ENCODE results near the gene ITGA4. TPM values are rescaled to one million over a fixed set of nuclear protein-coding genes. Genes with fewer than 3 reads are reported as not detected.

ITGA4 gene
- total and polyA plus RNA-seq, 2 experiments from 2014 or later: 0.39 to 0.44 TPM

- no peak for TF ChIP-seq CTCF (IDR thresholded peaks at IDR 0.05; ENCODE audit: low read depth, low read length)
Measured at GRCh38 chr2:181465676-181466375, 8.6 kb downstream of the ITGA4 start.

GRCh38 chr2:181466661-181467576 is 9.7 kb downstream of the ITGA4 start:
- H3K9me3 ChIP-seq (ENCODE audit: low read depth): no peaks in the 10 kb centered on the region
- peak; percentile 83 for TF ChIP-seq CTCF (IDR thresholded peaks at IDR 0.05; ENCODE audit: low read depth, low read length)
- no peaks in the 10 kb centered on the region for H3K36me3 ChIP-seq
- H3K27me3 ChIP-seq: peaks cover 11% of the 10 kb centered on the region
- H3K4me1 ChIP-seq (ENCODE audit: low read depth): peaks cover 17% of the 10 kb centered on the region
- no peak overlapping the region for H3K27ac ChIP-seq
- no peak overlapping the region for H3K4me3 ChIP-seq
- peak; percentile 65 to 76 for DNase-seq (ENCODE audit: low read depth in 1 of 2, low spot score in 1 of 2)

More at GRCh38 chr2:181465676-181466375, 8.6 kb downstream of the ITGA4 start:
- H3K4me3 ChIP-seq: no peak overlapping the region
- no peaks in the 10 kb centered on the region for H3K36me3 ChIP-seq
- no peak overlapping the region for H3K27ac ChIP-seq
- H3K4me1 ChIP-seq (ENCODE audit: low read depth): peaks cover 12% of the 10 kb centered on the region
- no peaks in the 10 kb centered on the region for H3K9me3 ChIP-seq (ENCODE audit: low read depth)
- peaks cover 17% of the 10 kb centered on the region for H3K27me3 ChIP-seq
- DNase-seq (ENCODE audit: low read depth in 1 of 2, low spot score in 1 of 2): peak in 1 of 2 donors; percentile 53

- no peak for TF ChIP-seq CTCF (IDR thresholded peaks at IDR 0.05; ENCODE audit: low read depth, low read length)
- no peak overlapping the region for H3K27ac ChIP-seq
- peaks cover 6% of the 10 kb centered on the region for H3K27me3 ChIP-seq
- no peak overlapping the region for H3K4me3 ChIP-seq
- DNase-seq (ENCODE audit: low read depth in 1 of 2, low spot score in 1 of 2): peak; percentile 17 to 36
- no peaks in the 10 kb centered on the region for H3K36me3 ChIP-seq
- H3K4me1 ChIP-seq (ENCODE audit: low read depth): peaks cover 18% of the 10 kb centered on the region
- no peaks in the 10 kb centered on the region for H3K9me3 ChIP-seq (ENCODE audit: low read depth)
Measured at GRCh38 chr2:181467966-181468707, 11.0 kb downstream of the ITGA4 start.

- H3K4me3 ChIP-seq: no peak overlapping the region
- no peak for TF ChIP-seq CTCF (IDR thresholded peaks at IDR 0.05; ENCODE audit: low read depth, low read length)
Measured at GRCh38 chr2:181468811-181469210, 11.6 kb downstream of the ITGA4 start.

GRCh38 chr2:181471226-181471625 is 14.0 kb downstream of the ITGA4 start:
- H3K27ac ChIP-seq: no peak overlapping the region
- H3K4me3 ChIP-seq: no peak overlapping the region
- no peaks in the 10 kb centered on the region for H3K9me3 ChIP-seq (ENCODE audit: low read depth)
- no peak for DNase-seq (ENCODE audit: low read depth in 1 of 2, low spot score in 1 of 2)
- H3K4me1 ChIP-seq (ENCODE audit: low read depth): peaks cover 18% of the 10 kb centered on the region
- H3K27me3 ChIP-seq: no peaks in the 10 kb centered on the region
- no peaks in the 10 kb centered on the region for H3K36me3 ChIP-seq
- TF ChIP-seq CTCF (IDR thresholded peaks at IDR 0.05; ENCODE audit: low read depth, low read length): no peak

More at GRCh38 chr2:181468811-181469210, 11.6 kb downstream of the ITGA4 start:
- Histone ChIP-seq H3K36me3 (no peaks in the 10 kb centered on the region), H3K27ac (no peak overlapping the region), H3K27me3 (no peaks in the 10 kb centered on the region), H3K4me1 (ENCODE audit: low read depth) (peaks cover 18% of the 10 kb centered on the region), H3K9me3 (ENCODE audit: low read depth) (no peaks in the 10 kb centered on the region)
- DNase-seq (ENCODE audit: low read depth in 1 of 2, low spot score in 1 of 2): no peak

Measured in cardiac muscle cell (in vitro differentiated cells and primary cell).